HL-60 (cell line): Measurements from ENCODE around the gene TIPRL.
"Not testable (repeated sequence)": the region's sequence is repeated elsewhere in the genome, so short reads cannot be mapped to it uniquely, and the experiment has no call there.

Source experiments
- CTCF ChIP-seq: IDR thresholded peaks from one replicate; pipeline ENCODE4 v1.5.1; 2011; ENCODE audit warnings: low read length, control low read depth, inconsistent platforms; ENCODE audit not compliant: insufficient read depth
- POLR2AphosphoS5 ChIP-seq: IDR thresholded peaks from 2 replicates; pipeline ENCODE4 v1.6.1; 2012; ENCODE audit warnings: low read depth
- REST ChIP-seq: IDR thresholded peaks from 2 replicates; pipeline ENCODE4 v1.6.1; 2012; ENCODE audit warnings: low read depth; ENCODE audit not compliant: insufficient replicate concordance
- SPI1 ChIP-seq: IDR thresholded peaks from 2 replicates; pipeline ENCODE4 v1.6.1; 2012; ENCODE audit warnings: low read depth, mild to moderate bottlenecking, borderline replicate concordance

- not testable (repeated sequence) for TF ChIP-seq POLR2AphosphoS5, SPI1, CTCF, REST
Observed at GRCh38 chr1:168207673-168208072, 28.9 kb downstream of the TIPRL start.
